HepG2 (cell line): ENCODE results near the gene EPHB4. TPM values are rescaled to one million over a fixed set of nuclear protein-coding genes. Genes with fewer than 3 reads are reported as not detected.

Experiments
- BRCA1 ChIP-seq: sonication (generic); formaldehyde crosslinking; IDR thresholded peaks from 2 replicates; pipeline ENCODE4 v1.4.0; 2020; ENCODE audit warnings: missing genetic modification reagents
- DMTF1 ChIP-seq: sonication (generic); formaldehyde crosslinking; IDR thresholded peaks from 2 replicates; pipeline ENCODE4 v1.4.0; 2020; ENCODE audit warnings: mild to moderate bottlenecking, missing genetic modification reagents
- E2F5 ChIP-seq: sonication (generic); formaldehyde crosslinking; conservative IDR thresholded peaks from 2 replicates; pipeline ENCODE4 v1.4.0; 2020; ENCODE audit warnings: missing genetic modification reagents
- HMG20B ChIP-seq: conservative IDR thresholded peaks from 2 replicates; pipeline ENCODE4 v1.6.1; 2016; ENCODE audit warnings: missing genetic modification reagents, missing compliant biosample characterization
- IRF9 ChIP-seq: sonication (generic); formaldehyde crosslinking; IDR thresholded peaks from 2 replicates; pipeline ENCODE4 v1.8.0; 2022; ENCODE audit warnings: missing genetic modification reagents, mild to moderate bottlenecking, borderline replicate concordance
- KDM5B ChIP-seq: sonication (generic); formaldehyde crosslinking; IDR thresholded peaks from 2 replicates; pipeline ENCODE4 v1.4.0; 2020; ENCODE audit warnings: missing genetic modification reagents, mild to moderate bottlenecking, borderline replicate concordance
- PLRG1 ChIP-seq: fragments of 450-650 bp; conservative IDR thresholded peaks from 2 replicates; pipeline ENCODE4 v1.6.1; 2016
- REPIN1 ChIP-seq: sonication (generic); formaldehyde crosslinking; IDR thresholded peaks from 2 replicates; pipeline ENCODE4 v1.8.0; 2022; ENCODE audit warnings: missing genetic modification reagents, low read depth, mild to moderate bottlenecking, borderline replicate concordance
- REST ChIP-seq, 2 experiments: IDR thresholded peaks; 2 replicates each; pipeline ENCODE4 v1.6.1; 2011 to 2012; ENCODE audit warnings: low read length in 2 of 2, borderline replicate concordance in 1 of 2, low read depth in 1 of 2, mild to moderate bottlenecking in 1 of 2, moderate library complexity in 1 of 2
- XBP1 ChIP-seq: sonication (generic); formaldehyde crosslinking; IDR thresholded peaks from 2 replicates; pipeline ENCODE4 v1.5.0; 2020; ENCODE audit warnings: missing genetic modification reagents
- ZFP90 ChIP-seq: sonication (generic); formaldehyde crosslinking; IDR thresholded peaks from 2 replicates; pipeline ENCODE4 v1.8.0; 2022; ENCODE audit warnings: missing genetic modification reagents, mild to moderate bottlenecking, inconsistent platforms, borderline replicate concordance
- ZNF550 ChIP-seq: sonication (generic); formaldehyde crosslinking; IDR thresholded peaks from 2 replicates; pipeline ENCODE4 v1.4.0; 2020; ENCODE audit warnings: mild to moderate bottlenecking, missing genetic modification reagents, borderline replicate concordance
- ZNF597 ChIP-seq: sonication (generic); formaldehyde crosslinking; IDR thresholded peaks from 2 replicates; pipeline ENCODE4 v1.5.0; 2020; ENCODE audit warnings: missing genetic modification reagents
- ZNF678 ChIP-seq: sonication (generic); formaldehyde crosslinking; IDR thresholded peaks from 2 replicates; pipeline ENCODE4 v1.4.0; 2020; ENCODE audit warnings: mild to moderate bottlenecking, missing genetic modification reagents
- ZNF720 ChIP-seq: sonication (generic); formaldehyde crosslinking; IDR thresholded peaks from 2 replicates; pipeline ENCODE4 v1.4.0; 2020; ENCODE audit warnings: missing genetic modification reagents
- ZNF749 ChIP-seq: sonication (generic); formaldehyde crosslinking; IDR thresholded peaks from 2 replicates; pipeline ENCODE4 v1.8.0; 2022; ENCODE audit warnings: mild to moderate bottlenecking, missing genetic modification reagents, moderate library complexity, borderline replicate concordance
- ZNF879 ChIP-seq: sonication (generic); formaldehyde crosslinking; IDR thresholded peaks from 2 replicates; pipeline ENCODE4 v1.8.1; 2023; ENCODE audit warnings: missing genetic modification reagents
- polyA plus RNA-seq, 8 experiments: library from polyadenylated mRNA; depleted of rRNA in 3 of 8; stranded (reverse) in 7 of 8; unstranded in 1 of 8; fragments of >200 nt; fragmentation: Illumina TruSeq in 4 of 8; extraction: Trizol in 4 of 8; gene quantifications; 2 replicates each; pipeline versions ENCODE4 v1.2.1 to v1.2.3, GENCODE V29; 2011 to 2016; ENCODE audit warnings: low read depth in 4 of 8, missing spikeins in 1 of 8, mixed read lengths in 1 of 8; ENCODE audit not compliant: insufficient read depth in 1 of 8
- total RNA-seq, 5 experiments: library from RNA; depleted of rRNA; stranded (reverse); fragments of >200 nt; fragmentation: Illumina TruSeq; extraction: Trizol; gene quantifications; 2 replicates each; pipeline ENCODE4 v1.2.3, GENCODE V29; 2016; ENCODE audit warnings: low read depth in 1 of 5

Gene EPHB4
- total and polyA plus RNA-seq, 2 of the 13 experiments (the other 11 are each of a cell fraction or from before 2014, with no cell fraction given): 61.4 to 69.6 TPM

- TF ChIP-seq REST (IDR thresholded peaks at IDR 0.05; ENCODE audit: borderline replicate concordance in 1 of 2, low read depth in 1 of 2, low read length in 2 of 2) (no peak), HMG20B (no peak), IRF9 (CRISPR knock-in tag) (no peak), ZNF678 (CRISPR knock-in tag) (no peak), XBP1 (CRISPR knock-in tag) (no peak), ZNF597 (CRISPR knock-in tag) (no peak), ZFP90 (CRISPR knock-in tag) (no peak), ZNF879 (CRISPR knock-in tag) (peak; percentile 78; the same call in 1 of the 2 replicates), ZNF550 (CRISPR knock-in tag) (no peak), ZNF720 (CRISPR knock-in tag) (no peak), DMTF1 (CRISPR knock-in tag) (no peak), KDM5B (CRISPR knock-in tag) (no peak), PLRG1 (no peak), E2F5 (CRISPR knock-in tag) (no peak), REPIN1 (CRISPR knock-in tag) (no peak), BRCA1 (no peak), ZNF749 (CRISPR knock-in tag) (no peak)
Observed at GRCh38 chr7:100835903-100836811, 8.8 kb upstream of the EPHB4 start (continued).
